ENCODE measurements around the gene PLA2G4D. TPM values are rescaled to one million over a fixed set of nuclear protein-coding genes. Genes with fewer than 3 reads are reported as not detected.

Gene PLA2G4D
- total and polyA plus RNA-seq, 7 donors, result not detected

DNA sequence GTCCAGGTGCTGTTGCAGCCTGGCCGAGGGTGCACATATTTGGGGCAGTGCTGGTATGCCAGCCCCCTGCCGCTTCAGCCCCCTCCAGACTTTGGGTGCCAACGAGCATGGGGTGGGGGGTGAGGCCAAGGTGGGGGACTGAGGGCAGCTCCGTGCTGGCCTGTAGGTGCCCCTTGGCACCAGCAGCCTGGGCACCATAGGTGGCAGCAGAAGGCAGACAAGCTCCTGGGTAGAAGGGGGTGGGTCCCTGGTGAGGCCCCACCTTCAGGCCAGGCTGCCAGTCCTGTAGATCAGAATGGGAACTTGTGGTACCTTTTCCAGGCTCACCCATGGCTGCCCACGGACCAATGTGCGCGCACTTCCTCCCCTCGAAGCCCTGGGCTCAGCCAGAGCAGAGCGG, 57.4 kb downstream of the PLA2G4D start:
- Histone ChIP-seq H3K36me3 (ENCODE audit: insufficient read depth in 1 of 2, low read depth in 1 of 2) (no peaks in the 10 kb centered on the region), H3K4me3 (no peak overlapping the region), H3K9me3 (peaks cover 2% of the 10 kb centered on the region), H3K27ac (no peak overlapping the region), H3K27me3 (ENCODE audit: insufficient read depth in 3 of 3, low read length in 2 of 3) (no peaks in the 10 kb centered on the region), H3K4me1 (peaks cover 5% of the 10 kb centered on the region)
- TF ChIP-seq, protein P1, sequence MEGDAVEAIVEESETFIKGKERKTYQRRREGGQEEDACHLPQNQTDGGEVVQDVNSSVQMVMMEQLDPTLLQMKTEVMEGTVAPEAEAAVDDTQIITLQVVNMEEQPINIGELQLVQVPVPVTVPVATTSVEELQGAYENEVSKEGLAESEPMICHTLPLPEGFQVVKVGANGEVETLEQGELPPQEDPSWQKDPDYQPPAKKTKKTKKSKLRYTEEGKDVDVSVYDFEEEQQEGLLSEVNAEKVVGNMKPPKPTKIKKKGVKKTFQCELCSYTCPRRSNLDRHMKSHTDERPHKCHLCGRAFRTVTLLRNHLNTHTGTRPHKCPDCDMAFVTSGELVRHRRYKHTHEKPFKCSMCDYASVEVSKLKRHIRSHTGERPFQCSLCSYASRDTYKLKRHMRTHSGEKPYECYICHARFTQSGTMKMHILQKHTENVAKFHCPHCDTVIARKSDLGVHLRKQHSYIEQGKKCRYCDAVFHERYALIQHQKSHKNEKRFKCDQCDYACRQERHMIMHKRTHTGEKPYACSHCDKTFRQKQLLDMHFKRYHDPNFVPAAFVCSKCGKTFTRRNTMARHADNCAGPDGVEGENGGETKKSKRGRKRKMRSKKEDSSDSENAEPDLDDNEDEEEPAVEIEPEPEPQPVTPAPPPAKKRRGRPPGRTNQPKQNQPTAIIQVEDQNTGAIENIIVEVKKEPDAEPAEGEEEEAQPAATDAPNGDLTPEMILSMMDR (IDR thresholded peaks at IDR 0.05), result no peak
- intact Hi-C loops (cut with DNase I), result no loop called here
- 88 to 90% (median 89%) methylated on average over 8 to 9 of the region's 9 CpGs for WGBS, 3 donors
- no peak for ATAC-seq
- DNase-seq, result no peak

DNA sequence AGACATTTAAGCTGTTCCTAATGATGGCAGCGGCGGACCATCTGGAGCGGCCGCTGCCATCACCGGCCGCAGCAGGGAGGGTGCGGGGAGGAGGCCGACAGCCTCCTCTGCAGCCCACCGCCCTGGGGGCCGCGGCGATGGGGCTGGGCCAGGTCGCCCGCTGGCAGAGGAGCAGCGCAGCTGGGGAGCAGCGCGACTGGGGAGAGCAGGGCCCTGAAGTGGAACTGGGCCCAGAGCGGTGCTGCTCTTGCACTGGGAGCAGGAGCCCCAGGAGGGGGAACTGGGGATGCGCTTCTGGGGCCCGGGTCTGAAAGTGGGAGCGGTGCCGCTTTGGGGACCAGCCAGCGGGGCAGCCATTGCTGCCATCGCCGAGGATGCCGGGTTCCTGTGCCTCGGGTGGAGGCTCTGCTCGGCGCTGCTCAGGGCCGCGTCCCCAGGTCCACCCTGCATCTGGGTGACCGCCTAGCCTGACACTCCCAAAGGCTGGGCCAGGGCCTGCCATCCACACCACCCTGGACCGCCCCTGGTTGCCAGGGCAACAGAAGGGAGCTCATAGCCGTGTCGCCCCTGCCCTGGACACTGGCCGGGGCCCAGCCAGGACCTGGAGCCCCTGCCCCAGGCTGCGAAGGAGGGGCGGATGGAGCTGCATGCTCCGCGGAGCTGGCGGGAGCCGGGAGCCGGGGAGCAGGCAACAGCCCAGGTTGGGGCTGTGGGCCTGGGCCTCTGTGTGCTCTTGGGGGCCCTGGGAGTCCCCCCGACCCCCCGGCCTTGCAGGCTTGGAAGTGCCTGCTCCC, 58.1 kb downstream of the PLA2G4D start:
- H3K4me3 ChIP-seq, result no peak overlapping the region
- ATAC-seq, result peak in 1 of 4 donors; percentile 17
- no peaks in the 10 kb centered on the region for H3K27me3 ChIP-seq (ENCODE audit: insufficient read depth in 3 of 3, low read length in 2 of 3)
- 82 to 87% (median 84%) methylated on average over 43 to 45 of the region's 45 CpGs for WGBS, 3 donors
- DNase-seq, result no peak
- H3K4me1 ChIP-seq, result peaks cover 10% of the 10 kb centered on the region
- no peaks in the 10 kb centered on the region for H3K36me3 ChIP-seq (ENCODE audit: insufficient read depth in 1 of 2, low read depth in 1 of 2)
- no peak overlapping the region for H3K27ac ChIP-seq
- H3K9me3 ChIP-seq, result peaks cover 4% of the 10 kb centered on the region
- TF ChIP-seq, protein P1 (IDR thresholded peaks at IDR 0.05), result no peak
- intact Hi-C loops (cut with DNase I), result no loop called here

DNA sequence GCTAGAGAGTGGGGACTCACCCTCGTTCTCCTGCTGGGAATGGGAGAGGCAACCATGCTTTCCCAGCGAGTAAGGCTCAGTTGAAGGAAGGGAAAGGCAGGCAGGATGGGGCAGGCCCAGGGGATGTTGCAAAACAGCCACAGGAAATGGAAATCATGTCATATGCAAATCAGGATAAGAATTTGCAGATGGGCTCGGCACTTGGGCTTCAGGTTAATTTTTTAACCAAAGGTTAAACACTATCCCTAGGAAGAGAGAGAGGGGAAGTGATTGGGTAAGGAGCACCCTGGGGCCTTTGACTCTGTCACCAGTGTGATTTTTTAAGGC, 59.0 kb downstream of the PLA2G4D start:
- H3K9me3 ChIP-seq, result peaks cover 4% of the 10 kb centered on the region
- DNase-seq, result no peak
- H3K36me3 ChIP-seq (ENCODE audit: insufficient read depth in 1 of 2, low read depth in 1 of 2), result no peaks in the 10 kb centered on the region
- no peaks in the 10 kb centered on the region for H3K27me3 ChIP-seq (ENCODE audit: insufficient read depth in 3 of 3, low read length in 2 of 3)
- no peak for ATAC-seq
- 47 to 62% (median 58%) methylated on average over 3 of the region's 3 CpGs for WGBS, 3 donors
- H3K4me3 ChIP-seq, result no peak overlapping the region
- TF ChIP-seq, protein P1 (IDR thresholded peaks at IDR 0.05), result no peak
- intact Hi-C loops (cut with DNase I), result no loop called here
- no peak overlapping the region for H3K27ac ChIP-seq
- peaks cover 10% of the 10 kb centered on the region for H3K4me1 ChIP-seq

DNA sequence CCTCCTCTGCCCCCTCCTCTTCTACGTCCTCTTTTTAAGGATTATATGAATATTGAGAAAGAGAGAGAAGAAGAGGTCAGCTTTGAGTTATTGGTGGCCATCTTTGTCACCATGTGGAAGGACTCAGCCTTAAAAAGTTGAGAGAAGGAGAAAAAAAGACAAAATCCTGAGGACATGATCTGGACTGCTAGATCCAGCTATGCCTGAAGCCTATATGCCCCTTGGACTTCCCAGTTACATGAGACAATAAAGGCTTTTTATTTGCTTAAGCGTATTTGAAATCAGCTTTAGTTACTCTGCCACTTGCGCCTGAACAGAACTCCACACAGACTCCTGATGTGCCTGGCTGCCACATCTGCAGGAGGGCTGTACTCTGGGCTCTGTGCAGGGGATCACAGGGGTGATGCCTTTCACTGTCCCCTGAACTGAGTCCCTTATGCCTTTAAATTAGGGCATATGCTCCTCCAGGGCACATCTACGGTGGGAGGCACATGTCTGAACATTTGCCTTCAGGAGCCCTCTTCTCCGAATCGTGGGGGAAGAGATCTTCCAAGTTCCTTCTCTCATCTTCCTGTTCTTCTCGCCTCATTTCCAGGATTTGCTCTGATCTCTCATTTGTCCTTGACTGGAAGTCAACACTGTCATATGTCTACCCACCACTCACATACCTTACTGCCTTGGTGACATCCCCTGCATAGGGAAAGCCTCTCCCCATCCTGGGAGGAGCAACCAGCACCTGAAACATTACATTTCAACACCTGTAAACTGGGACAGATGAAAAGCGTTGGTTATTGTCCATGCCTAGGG, 59.5 kb downstream of the PLA2G4D start:
- intact Hi-C loops (cut with DNase I), result no loop called here
- no peak overlapping the region for H3K4me3 ChIP-seq
- peaks cover 10% of the 10 kb centered on the region for H3K4me1 ChIP-seq
- TF ChIP-seq, protein P1 (IDR thresholded peaks at IDR 0.05), result no peak
- ATAC-seq (no peak), DNase-seq (no peak)
- no peaks in the 10 kb centered on the region for H3K36me3 ChIP-seq (ENCODE audit: insufficient read depth in 1 of 2, low read depth in 1 of 2)
- peaks cover 4% of the 10 kb centered on the region for H3K9me3 ChIP-seq
- no peaks in the 10 kb centered on the region for H3K27me3 ChIP-seq (ENCODE audit: insufficient read depth in 3 of 3, low read length in 2 of 3)
- H3K27ac ChIP-seq, result no peak overlapping the region
- WGBS, 3 donors, result 73 to 78% (median 78%) methylated on average over 8 of the region's 8 CpGs

Data from psoas muscle (tissue), 8 donors.